SK-N-DZ (cell line): ENCODE measurements around the gene DDI1.
"Not testable (repeated sequence)": the region's sequence is repeated elsewhere in the genome, so short reads cannot be mapped to it uniquely, and the experiment has no call there.

ENCODE experiments used
- DNase-seq: peaks from one replicate; pipeline ENCODE4 v3.0.0-alpha.2; 2015; ENCODE audit warnings: low spot score

The DDI1 gene

DNA sequence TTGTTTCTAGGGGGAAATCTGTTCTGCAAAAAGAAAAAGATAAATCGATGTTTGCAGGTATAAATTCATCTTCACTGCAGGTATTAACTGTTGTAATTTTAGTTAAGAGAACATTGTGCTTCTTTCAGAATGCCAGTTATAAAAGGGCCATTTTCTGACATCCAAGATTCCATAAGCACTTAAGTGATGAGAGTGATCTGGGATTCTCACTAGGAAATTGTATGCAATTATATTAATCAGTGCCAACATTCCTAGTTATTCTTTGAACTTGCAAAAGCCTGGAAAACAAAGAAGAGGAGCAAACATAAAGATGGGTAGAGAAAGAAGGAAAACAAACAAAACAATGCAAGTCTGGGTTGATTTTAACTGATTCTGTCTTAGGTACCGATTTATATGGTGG, 5.4 kb downstream of the DDI1 start:
- no peak for DNase-seq

DNA sequence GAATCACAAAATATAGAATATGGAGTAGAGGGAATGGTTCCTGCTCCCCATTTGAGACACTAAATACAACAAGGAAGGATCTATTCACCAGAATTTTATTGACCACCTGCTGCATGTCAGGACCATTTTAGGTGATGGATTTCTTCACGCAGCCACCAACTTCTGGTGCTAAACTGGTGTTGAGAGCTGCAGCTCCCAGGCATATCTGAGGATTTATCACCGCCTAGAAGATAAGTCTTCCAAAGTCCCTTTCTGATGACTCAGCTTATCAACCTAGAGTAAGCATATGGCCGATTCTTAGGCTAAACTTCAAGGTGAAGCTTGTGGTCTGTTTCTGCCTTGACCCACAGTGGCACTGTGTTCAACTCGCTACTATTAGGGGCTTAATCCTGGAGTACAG, 6.7 kb downstream of the DDI1 start:
- DNase-seq, result peak; percentile 3

DNA sequence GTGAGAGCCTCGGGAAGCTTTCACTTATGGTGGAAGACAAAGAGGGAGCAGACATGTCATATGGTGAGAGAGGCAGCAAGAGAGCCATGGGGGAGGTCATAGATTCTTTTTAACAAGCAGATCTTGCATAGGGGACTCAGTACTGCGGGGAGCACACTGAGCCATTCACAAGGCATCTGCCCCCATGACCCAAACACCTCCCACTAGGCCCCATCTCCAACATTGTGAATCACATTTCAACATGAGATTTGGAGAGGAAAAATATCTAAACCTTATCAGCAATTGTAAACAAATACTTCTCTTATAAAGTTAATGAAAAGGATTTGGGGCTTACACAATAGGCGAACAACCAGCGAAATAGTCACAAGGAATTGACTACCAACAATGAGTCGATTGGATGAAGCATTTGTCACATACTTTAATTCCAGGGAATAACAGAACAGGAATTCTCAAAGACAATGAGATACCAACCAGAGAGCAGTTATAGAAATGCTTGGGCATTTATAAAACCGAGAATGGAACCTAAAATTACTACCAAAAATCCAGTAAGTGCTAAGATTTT, 7.3 kb downstream of the DDI1 start:
- no peak for DNase-seq

DNA sequence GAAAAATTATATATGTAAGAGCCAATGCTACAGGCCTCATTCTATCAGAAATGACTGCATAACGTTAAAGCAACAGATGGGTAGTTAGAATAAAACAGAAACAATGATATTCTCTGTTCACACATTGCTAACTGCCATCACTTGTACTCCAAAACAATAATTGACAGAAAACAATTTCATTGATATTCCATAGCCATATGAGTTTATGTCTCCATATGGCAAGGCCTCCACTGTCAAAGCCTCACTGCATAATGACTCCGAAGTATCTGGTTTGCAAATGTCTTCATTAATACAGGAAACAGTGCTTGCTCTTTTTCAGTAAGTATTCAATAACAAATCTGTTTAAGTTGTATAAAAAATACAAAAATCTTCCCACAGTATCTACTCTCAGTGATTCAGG, 9.9 kb downstream of the DDI1 start:
- no peak for DNase-seq

DNA sequence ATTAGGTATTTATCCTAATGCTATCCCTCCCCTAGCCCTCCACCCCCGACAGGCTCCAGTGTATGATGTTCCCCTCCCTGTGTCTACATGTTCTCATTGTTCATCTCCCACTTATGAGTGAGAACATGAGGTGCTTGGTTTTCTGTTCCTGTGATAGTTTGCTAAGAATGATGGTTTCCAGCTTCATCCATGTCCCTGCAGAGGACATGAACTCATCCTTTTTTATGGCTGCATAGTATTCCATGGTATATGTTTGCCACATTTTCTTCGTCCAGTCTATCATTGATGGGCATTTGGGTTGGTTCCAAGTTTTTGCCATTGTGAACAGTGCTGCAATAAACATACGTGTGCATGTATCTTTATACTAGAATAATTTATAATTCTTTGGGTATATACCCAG, 10.4 kb downstream of the DDI1 start:
- not testable (repeated sequence) for DNase-seq

DNA sequence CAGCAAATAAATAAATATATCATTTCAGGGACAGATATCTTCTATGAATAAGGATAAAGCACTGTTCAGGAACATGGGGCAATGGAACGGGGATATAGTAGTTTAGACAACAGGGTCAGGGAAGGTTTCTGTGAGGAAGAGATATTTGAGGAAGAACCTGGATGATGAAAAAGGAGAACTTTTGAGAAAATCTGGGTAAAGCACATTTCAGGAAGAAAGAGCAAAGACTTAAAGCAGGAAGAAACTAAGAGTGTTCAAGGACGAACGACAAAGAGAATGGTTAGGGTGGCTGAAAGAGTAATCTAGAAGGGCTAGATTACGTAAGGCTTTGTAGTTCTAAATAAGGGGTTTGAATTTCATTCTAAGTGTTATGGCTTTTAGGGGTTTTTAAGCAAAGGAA, 12.7 kb downstream of the DDI1 start:
- no peak for DNase-seq

DNA sequence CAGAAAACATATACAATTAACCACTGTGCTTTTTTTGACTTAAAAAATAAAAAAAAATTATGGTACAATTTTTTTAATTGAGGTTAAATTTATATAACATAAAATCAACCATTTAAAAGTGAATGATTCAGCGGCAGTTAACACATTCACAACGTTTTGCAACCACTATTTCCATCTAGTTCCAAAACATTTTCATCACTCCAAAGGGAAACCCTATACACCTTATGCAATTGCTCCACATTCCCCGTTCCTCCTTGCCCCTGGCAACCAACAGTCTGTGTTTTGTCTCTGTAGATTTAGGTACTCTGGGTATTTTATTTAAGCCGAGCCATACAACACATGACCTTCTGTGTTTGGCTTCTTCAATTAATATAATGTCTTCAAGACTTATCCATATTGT, 15.3 kb downstream of the DDI1 start:
- no peak for DNase-seq

DNA sequence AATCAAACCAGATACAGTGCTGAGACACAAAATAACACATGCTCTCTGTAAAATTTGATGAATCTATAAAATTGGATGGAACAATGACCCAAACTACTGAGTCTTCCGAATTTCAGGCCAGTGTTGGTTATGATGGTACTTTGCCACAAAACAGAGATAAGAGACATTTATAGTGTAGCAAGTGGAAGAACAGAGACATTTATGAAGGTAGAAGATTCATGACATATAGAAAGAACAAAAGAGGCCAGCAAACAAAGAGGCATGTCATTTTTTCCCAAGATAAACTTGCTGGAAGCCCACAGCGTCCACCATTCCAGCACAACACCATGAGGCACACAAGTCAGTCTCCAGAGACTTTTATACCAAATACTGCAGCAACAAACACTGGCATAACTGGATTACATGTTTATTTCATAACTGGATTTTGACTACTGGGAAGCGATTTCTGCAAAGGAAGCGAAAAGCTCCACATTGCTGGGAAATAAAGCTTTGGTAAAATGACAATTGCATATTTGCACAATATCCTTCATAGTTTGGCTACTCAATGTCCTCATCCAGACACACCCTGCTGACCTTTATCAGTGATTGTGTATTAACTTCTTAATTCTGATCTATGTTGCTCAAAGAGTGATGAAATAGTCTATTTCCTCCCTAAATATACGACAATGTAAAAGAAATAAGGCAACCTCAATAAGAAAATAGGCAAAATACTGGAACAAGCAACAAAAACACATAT, 17.5 kb downstream of the DDI1 start:
- no peak for DNase-seq

DNA sequence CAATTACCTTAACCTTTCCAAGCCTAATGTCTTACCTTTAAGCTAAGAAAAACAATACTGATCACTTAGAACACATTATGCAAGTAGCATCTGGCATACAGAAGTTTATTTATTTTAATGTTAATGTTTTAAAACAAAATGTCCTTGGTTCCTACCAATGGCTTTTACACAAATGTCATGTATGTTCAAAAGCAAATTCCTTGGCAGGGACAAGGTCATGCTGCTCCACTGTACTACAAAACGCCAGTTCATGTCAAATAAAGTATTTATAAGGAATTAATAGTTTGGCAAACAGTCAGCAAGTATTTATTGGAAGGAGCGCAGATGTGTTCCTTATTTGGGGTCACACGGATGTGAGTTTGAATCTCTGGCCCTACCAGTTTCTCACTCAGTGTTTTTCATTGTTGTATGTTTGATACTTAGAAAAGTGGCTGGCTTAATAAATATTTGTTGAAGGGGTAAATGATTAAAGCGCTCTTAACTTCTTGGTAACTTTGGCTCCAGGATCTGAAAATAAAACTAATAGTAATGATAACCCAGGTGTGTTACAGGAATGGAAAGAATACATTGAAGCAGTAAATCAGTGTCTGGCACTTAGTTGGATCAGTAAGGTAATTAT, 18.6 kb downstream of the DDI1 start:
- DNase-seq, result no peak

DNA sequence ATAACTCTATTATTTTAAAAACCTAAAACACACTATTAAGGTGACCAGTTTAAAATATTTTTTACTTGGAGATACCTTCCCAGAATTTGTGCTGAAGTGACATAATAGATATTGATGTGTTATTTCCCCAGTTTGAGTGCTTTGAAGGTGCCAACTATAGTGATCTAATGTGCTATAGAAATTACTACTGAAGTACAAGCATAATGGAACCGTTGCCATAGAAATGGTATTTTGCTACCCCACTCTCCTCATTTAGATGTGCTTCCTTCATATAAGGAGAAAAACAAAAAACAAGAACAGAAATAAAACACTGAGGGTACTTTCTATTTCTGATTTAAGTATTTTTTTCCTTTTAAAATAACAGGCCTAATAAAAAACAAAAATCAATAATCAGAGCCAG, 19.2 kb downstream of the DDI1 start:
- DNase-seq, result no peak

DNA sequence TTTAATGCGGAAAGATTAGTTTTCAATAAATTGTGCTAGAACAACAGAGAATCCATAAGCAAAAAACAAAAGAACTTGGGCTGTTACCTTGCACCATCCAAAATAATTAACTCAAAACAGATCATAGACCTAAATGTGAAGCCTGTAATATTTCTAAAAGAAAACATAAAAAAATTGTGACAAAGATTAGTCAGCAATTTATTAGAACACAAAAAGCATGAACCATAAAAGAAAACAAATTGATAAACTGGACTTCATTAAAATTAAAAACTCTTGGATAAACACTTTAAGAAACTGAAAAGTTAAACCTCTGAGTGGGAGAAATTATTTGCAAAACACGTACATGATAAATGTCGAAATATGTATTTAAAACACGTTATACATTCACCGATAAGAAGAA, 21.5 kb downstream of the DDI1 start:
- no peak for DNase-seq

DNA sequence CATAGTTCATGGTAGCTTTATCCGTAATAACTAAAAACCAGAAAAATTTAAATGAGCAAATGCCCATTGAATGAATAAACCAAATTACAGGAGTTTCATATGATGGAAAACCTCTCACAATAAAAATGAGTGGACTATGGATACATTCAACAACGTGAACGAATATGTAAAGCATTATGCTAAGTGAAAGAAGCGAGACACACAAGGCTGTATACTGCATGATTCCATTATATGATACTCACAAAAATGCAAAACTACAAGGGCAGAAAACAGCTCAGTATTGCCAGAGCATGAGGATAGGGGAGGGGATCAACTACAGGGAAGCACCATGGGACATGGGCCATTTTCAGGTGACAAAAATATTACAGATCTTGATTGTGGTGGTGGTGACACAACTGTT, 22.2 kb downstream of the DDI1 start:
- no peak for DNase-seq

DNA sequence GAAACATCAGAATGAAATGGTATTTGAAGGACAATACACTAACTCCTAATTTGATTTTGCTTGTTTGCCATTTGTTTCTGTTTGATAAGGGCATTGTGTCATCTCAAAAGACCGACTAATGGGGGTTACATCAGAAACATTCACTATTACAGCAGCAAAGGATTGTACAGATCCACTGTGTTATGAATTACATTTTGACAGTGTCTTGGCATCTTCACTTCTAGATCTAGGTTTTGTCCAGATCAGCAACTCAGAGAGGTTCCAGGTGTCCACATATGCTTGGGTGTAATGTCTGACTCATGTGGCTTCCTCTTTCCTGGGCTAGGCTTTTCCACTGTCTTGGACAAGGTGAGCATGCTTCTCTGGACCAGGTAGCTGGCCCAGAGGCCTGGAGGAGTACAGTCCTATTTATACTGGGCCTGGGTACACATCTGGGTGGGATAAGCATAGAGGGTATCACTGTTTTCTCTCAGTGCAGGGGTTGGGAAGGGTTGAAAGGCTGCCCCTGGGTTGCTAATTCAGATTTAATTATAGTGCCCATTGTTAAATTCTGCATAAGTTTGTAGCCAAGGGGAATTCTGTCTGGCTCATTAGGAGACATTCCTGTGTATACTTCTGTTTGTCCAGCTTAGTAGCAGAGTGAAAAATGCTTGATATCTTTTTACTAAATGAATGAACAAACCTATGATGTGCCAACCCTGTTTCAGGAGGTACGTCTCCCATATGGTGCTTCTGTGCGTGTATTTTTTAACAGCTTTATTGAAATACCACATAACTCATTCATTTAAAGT, 23.8 kb downstream of the DDI1 start:
- no peak for DNase-seq

DNA sequence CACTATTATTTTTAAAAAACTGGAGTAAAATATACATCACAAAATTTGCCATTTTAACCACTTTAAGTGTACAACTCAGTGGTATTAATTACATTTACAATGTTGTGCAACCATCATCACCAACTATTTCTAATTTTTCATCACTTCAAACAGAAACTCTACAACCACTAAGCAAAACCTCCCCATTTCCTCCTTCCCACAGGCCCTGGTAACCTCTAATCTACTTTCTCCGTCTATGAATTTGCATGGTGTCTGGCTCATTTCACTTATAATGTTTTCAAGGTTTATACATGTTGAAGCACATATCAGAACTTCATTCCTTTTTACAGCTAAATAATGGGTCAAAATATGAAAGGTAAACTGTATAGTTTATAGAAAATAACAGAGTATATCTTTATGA, 24.4 kb downstream of the DDI1 start:
- no peak for DNase-seq

DNA sequence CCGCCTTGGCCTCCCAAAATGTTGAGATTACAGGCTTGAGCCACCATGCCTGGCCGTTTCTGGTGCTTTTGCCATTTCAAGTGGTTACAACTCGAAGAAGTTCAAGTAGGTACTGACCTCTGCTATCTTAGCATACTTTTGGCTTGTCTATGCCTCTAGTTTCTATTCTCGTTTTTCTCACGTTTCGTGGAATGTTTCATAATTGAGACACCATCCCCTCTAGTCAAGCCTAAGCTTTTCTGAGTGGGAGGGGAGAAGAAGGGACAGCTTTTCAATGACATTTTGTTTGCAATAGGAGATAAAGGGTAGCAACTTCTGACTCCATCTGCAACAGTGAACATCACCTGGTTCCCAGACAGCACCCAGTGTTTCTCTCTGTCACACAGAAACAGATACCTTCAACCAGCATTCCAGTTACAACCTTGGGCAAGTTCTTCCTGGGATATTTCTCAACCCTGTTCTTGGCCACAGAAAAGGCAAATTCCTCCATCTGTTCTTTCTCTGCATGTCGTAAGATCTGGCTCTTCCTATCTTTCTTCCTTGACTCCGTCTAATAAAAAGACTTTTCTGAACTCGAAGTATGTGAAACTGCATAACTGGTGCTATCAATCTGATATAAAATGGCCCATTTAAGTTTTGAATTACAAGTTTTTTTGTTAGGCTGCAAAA, 25.5 kb downstream of the DDI1 start:
- DNase-seq, result no peak

DNA sequence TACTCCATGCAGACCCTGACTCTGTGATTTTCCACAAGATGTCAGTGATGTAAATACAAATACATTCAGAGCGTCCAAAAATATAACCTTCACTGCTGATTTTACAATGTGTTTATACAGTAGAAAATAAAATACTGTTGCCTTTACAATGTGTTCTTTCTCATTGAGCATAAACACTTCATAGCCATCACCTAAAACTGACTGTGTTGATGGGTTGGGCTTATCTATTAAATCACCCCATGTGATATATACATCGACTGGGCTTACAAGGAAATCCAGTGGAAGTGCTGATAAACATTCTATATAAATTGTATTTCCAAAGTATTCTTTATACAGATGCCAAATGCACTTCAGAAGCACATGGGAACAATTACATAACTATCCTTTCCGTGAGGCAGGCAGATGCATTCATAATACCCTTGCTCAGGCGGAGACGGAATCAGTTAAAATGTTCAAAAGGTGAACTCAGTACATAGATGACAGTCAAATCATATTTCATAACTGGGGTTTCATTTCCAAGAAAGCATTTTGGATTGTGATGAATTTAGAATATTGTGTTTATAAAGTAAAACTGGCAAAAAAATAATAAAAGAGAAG, 27.7 kb downstream of the DDI1 start:
- DNase-seq, result no peak

DNA sequence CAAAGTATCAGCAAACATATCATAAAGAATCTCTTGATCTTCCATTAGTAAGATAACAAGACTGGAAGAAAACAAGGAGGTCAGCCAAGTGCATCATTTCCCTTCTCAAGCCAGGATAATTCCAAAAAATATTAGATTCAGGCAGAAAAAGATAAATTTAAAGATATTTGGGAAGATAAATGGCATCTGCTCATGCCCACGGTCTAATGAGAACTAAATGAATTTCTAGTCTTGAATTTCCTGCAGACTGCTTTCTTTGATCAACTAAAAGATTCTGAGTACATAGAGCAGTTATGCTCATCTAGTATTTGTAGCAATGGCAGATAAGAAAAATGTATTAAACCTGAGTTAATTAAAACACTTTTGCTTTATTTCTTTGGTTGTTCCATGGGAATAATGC, 31.1 kb downstream of the DDI1 start:
- DNase-seq, result no peak

DNA sequence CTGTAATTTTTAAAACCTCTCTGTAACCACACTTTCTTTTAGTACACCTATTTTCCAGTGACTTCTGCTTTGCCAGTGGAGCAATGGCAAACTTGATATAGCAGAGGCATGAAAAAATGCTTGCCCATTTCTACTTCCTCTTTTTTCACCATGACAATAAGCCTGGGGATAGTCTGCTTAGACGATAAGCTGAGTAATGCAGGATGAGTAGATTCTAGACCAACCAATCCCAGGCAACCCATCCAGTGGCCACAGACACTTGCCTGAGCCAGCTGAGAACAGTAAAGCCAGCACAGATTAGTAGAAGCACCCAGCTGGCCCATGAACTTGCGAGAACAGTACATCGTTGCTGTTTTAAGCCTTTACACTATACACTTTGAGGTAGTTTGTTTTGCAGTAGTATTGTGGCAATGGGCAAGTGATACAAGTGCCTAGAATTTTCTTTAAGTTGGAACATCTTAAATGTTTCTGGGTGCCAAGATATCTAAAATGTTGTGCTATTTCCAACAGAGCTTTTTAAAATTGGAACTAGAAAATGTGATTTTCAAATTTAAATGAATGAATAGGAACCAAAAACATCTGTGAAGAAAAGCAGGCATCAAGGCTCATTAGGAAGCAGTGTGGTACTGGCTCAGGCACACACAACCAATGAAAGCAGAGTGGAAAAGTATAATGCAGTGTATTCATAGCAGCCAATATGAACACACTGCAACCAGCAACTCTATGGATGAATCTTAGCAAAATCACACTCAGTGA, 37.7 kb downstream of the DDI1 start:
- no peak for DNase-seq

DNA sequence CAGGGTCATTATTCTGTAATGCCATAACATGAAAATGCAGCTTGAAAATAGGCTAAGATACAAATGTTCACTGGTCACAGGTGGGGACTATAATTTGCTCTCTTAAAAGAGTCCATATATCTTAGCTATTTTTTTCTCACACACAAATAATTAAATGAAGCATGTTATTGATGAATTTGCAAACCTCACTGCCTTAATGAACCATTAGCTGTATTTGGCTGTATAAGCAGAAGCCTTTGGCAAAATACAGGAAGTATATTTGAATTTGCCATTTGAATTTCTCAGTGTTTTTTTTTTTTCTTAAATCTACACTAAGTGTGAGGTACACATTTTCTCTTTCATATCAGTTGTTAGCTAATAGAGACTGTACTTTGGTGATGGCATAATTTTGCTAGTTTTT, 38.7 kb downstream of the DDI1 start:
- no peak for DNase-seq

DNA sequence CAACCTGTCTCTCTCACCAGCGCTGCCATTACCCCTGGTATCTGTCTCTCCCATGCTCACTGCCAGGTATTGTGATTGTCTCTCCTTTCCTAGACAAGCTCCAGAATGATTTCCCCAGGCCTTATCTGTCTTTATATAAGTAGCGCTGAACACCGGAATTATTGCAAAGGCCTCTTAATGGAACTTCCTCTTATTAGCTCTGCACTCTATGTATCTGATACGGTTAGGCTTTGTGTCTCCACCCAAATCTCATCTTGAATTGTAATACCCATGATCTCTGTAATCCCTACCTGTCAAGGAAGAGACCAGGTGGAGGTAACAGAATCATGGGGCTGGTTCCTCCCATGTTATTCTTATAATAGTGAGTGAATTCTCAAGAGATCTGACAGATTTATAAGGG, 39.3 kb downstream of the DDI1 start:
- no peak for DNase-seq

DNA sequence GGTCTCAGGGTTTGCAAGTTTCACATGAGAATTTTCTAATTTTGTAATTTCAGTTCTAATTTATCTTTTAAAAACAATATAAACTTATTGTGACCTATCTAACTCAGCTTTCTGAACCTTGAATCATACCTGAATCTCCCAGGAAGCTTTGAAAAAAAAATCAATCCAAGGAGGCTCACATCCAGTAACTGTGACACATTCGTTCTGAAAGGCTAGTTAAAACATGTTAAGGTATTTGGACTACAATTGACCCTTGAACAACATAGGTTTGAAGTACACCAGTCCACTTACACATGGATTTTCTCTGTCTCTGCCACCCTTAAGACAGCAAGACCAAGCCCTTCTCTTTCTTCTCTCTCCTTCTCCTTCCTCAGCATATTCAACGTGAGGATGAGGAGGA, 40.0 kb downstream of the DDI1 start:
- DNase-seq, result no peak
